MCF 10A (cell line): Measurements from ENCODE around the gene TUBGCP6. TPM values are rescaled to one million over a fixed set of nuclear protein-coding genes. Genes with fewer than 3 reads are reported as not detected.

Experiments used
- BruUV-seq: library from RNA; stranded (reverse); fragments of 400-500 nt; replicated peaks from 2 replicates; lab custom pipeline; 2021; lab: Mats Ljungman, UMichigan
- CTCF ChIA-PET: fragments of 300-600 bp; sonication (Branson Sonifier 250); formaldehyde crosslinking; extraction: SDS; loops from one replicate; lab custom pipeline; 2021; ENCODE audit warnings: antibody characterized with exemption, inconsistent platforms; lab: Yijun Ruan, JAX
- POLR2A ChIA-PET: fragments of 300-600, 350-650 bp; sonication (Branson Sonifier 250); formaldehyde crosslinking; extraction: SDS; loops from one replicate; lab custom pipeline; 2020; ENCODE audit warnings: antibody characterized with exemption, inconsistent platforms; lab: Yijun Ruan, JAX
- DNase-seq: peaks from one replicate; pipeline ENCODE4 v3.0.0-alpha.2; 2018; ENCODE audit not compliant: unreplicated experiment
- H3K27ac Mint-ChIP-seq: one replicate; pipeline ENCODE4 v1.8.0; 2022; ENCODE audit warnings: mild to moderate bottlenecking, low read depth, mixed read lengths; ENCODE audit not compliant: unreplicated experiment
- H3K27me3 Mint-ChIP-seq: one replicate; pipeline ENCODE4 v1.8.0; 2022; ENCODE audit warnings: mixed read lengths; ENCODE audit not compliant: insufficient read depth, unreplicated experiment
- H3K36me3 Mint-ChIP-seq: one replicate; pipeline ENCODE4 v1.8.0; 2022; ENCODE audit warnings: mild to moderate bottlenecking, moderate library complexity, mixed read lengths; ENCODE audit not compliant: insufficient read depth, unreplicated experiment
- H3K4me1 Mint-ChIP-seq: one replicate; pipeline ENCODE4 v1.8.0; 2022; ENCODE audit warnings: mixed read lengths; ENCODE audit not compliant: insufficient read depth, unreplicated experiment
- H3K4me3 Mint-ChIP-seq: one replicate; pipeline ENCODE4 v1.8.0; 2022; ENCODE audit warnings: mild to moderate bottlenecking, moderate library complexity, mixed read lengths; ENCODE audit not compliant: unreplicated experiment
- H3K9me3 Mint-ChIP-seq: one replicate; pipeline ENCODE4 v1.8.0; 2022; ENCODE audit warnings: mixed read lengths; ENCODE audit not compliant: unreplicated experiment
- intact Hi-C: fragments of 100-400 bp; cut with micrococcal nuclease; formaldehyde crosslinking; loops from 2 replicates; pipeline ENCODE4 v1.14.1; 2022
- total RNA-seq: library from RNA; stranded (reverse); gene quantifications from 2 replicates; pipeline ENCODE4 v1.2.3, GENCODE V29; 2022
- TF ChIP-seq, protein P1 (sequence below): fragments of 200-600 bp; IDR thresholded peaks from one replicate; pipeline ENCODE4 v1.8.0; 2022; ENCODE audit warnings: antibody characterized with exemption, mild to moderate bottlenecking; ENCODE audit not compliant: unreplicated experiment

Gene TUBGCP6
- total RNA-seq, 1 experiment from 2014 or later = 27.9 TPM

DNA sequence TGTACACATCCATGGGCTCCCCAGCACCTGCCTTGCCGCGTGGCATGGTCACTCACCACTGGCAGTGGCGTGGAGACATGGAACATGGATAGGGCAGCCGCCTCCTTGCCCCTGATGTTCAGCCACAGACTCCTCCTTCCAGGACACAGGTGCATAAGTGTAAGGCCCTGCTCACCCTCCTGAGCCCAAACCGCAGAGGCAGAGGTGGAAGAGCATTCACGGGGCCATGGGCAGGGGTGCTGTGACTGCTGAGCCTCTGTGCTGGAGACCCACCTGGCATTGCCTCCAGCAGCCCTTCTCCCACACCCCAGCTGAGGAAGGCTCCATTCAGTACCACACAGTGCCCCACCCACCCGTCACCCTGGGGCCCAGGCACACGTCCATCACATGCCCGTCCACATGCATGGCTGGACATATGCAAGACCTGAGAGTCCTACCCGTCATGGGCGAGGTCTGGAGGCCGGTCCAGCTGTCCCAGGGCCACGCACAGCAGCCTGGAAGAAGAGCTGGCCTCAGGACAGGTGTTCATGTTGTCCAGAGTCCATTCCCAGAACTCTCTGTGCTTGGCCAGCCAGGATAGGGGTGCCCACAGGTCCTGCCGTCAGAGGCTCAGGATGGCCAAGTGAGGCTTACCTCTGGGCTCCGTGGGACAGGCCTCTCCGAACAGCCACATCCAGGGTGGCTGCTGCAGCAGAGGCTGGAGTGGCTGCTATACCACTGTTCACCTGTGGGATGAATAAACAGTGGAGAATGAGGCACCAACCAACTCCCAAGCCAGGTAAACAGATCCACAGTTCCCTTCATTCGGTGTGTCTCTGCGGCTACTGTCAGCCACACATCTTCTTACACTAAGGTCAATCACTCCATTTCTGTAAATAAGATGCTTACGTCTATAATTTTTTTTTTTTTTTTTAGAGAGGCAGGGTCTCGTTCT is 1.7 kb upstream of the TUBGCP6 start:
- no TSS peak for BruUV-seq

GRCh38 chr22:50245214-50246072 is 620 bp upstream of the TUBGCP6 start:
- TF ChIP-seq, protein P1, sequence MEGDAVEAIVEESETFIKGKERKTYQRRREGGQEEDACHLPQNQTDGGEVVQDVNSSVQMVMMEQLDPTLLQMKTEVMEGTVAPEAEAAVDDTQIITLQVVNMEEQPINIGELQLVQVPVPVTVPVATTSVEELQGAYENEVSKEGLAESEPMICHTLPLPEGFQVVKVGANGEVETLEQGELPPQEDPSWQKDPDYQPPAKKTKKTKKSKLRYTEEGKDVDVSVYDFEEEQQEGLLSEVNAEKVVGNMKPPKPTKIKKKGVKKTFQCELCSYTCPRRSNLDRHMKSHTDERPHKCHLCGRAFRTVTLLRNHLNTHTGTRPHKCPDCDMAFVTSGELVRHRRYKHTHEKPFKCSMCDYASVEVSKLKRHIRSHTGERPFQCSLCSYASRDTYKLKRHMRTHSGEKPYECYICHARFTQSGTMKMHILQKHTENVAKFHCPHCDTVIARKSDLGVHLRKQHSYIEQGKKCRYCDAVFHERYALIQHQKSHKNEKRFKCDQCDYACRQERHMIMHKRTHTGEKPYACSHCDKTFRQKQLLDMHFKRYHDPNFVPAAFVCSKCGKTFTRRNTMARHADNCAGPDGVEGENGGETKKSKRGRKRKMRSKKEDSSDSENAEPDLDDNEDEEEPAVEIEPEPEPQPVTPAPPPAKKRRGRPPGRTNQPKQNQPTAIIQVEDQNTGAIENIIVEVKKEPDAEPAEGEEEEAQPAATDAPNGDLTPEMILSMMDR = no peak
- Mint-ChIP-seq H3K27ac (peak overlapping the region; percentile 99), H3K27me3 (no peaks in the 10 kb centered on the region), H3K9me3 (no peaks in the 10 kb centered on the region), H3K4me3 (peak overlapping the region; percentile 96), H3K36me3 (peaks cover 20% of the 10 kb centered on the region), H3K4me1 (peaks cover 16% of the 10 kb centered on the region)
- no peak for DNase-seq
- ChIA-PET POLR2A (interaction anchor here (0.7 to 1.4 kb wide), 7 partner anchors 15 to 98 kb away, joined by 3 to 5 read pairs (median 3); partner anchors contain the start of gene PPP6R2), CTCF (no interaction called here)
- intact Hi-C loops = no loop called here
- no TSS peak for BruUV-seq

More for the DNA sequence above, 1.7 kb upstream of the TUBGCP6 start:
- Mint-ChIP-seq H3K9me3 (no peaks in the 10 kb centered on the region), H3K36me3 (peaks cover 20% of the 10 kb centered on the region), H3K4me1 (peaks cover 10% of the 10 kb centered on the region), H3K4me3 (peak overlapping the region; percentile 96), H3K27ac (no peak overlapping the region), H3K27me3 (no peaks in the 10 kb centered on the region)
- DNase-seq = no peak
- ChIA-PET POLR2A (interaction anchor here (0.8 to 1.4 kb wide), 6 partner anchors 14 to 97 kb away, joined by 3 to 4 read pairs (median 3); partner anchors contain the start of gene PPP6R2), CTCF (interaction anchor here (0.7 kb wide), 1 partner anchor 197 kb away, joined by 3 read pairs; no protein-coding TSS in a partner anchor)
- TF ChIP-seq, protein P1 = no peak
- intact Hi-C loops = no loop called here

DNA sequence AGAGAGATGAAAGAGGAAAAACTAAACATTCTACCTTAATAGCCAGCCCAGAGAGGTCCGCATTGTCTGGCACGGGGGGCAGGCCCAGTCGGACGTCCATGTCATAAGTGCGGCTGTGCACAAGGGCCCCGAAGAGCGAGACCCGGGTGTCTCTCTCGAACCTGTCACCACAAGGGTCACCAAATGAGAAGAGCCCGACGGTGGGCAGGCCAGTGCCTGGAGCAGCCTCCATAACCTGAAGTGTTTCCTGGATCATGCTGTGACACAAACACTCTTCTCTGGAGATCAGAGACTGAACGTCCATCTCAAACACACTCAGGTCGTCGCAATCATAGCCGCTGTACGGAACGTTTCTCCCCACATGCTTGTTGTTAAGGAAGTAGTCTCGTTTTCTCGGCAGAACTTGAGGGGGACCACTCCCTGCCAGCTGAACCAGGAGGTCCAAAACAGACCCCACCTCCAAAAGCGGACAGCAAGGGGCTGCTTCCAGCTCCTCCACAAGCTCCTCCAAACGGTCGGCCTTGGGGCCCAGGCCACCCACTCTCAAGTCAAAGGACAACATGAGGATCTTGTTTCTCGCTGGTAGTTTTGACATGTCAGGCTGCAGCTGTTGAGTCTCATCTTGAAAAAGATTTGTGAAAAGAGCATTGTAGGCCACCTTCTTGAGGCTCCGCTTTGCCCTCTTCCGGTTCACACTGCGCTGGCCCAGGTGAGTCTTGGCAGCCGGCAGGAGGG is 971 bp downstream of the TUBGCP6 start:
- peak overlapping the region; percentile 99 for H3K27ac Mint-ChIP-seq
- no peak for DNase-seq
- no peaks in the 10 kb centered on the region for H3K9me3 Mint-ChIP-seq
- H3K4me3 Mint-ChIP-seq = peak overlapping the region; percentile 96
- POLR2A ChIA-PET = interaction anchor here (0.6 to 1.6 kb wide), 22 partner anchors 9 to 451 kb away, joined by 3 to 12 read pairs (median 4); partner anchors contain the start of genes DENND6B, LMF2, NCAPH2 and PLXNB2
- intact Hi-C loops = no loop called here
- peaks cover 25% of the 10 kb centered on the region for H3K36me3 Mint-ChIP-seq
- BruUV-seq = TSS peak; percentile 33
- no peaks in the 10 kb centered on the region for H3K27me3 Mint-ChIP-seq
- H3K4me1 Mint-ChIP-seq = peaks cover 16% of the 10 kb centered on the region
- CTCF ChIA-PET = interaction anchor here (0.6 to 4.2 kb wide), 7 partner anchors 12 to 269 kb away, joined by 3 to 19 read pairs (median 5); no protein-coding TSS in a partner anchor
- TF ChIP-seq, protein P1 = no peak
